ENCODE measurements around the gene CDK13.

DNA sequence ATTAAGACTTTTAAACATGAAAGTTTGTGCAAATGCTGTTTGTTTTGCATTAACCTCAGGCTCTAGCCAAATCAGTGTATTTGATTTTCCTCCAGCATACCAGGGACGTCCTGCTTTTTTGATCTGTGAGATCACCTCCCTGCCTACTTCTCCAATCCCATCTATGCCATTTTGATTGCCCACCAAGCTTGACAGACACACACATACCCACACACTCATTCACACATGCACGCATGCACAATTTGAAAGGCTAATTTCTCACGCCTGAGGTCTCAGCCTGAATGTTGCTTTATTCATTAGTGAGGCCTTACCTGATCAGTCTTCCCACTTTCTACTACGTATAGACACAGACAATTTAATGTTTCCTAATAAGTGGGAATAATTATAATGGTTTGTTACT lies 53.5 kb downstream of the CDK13 start:
- TF ChIP-seq, protein P1, sequence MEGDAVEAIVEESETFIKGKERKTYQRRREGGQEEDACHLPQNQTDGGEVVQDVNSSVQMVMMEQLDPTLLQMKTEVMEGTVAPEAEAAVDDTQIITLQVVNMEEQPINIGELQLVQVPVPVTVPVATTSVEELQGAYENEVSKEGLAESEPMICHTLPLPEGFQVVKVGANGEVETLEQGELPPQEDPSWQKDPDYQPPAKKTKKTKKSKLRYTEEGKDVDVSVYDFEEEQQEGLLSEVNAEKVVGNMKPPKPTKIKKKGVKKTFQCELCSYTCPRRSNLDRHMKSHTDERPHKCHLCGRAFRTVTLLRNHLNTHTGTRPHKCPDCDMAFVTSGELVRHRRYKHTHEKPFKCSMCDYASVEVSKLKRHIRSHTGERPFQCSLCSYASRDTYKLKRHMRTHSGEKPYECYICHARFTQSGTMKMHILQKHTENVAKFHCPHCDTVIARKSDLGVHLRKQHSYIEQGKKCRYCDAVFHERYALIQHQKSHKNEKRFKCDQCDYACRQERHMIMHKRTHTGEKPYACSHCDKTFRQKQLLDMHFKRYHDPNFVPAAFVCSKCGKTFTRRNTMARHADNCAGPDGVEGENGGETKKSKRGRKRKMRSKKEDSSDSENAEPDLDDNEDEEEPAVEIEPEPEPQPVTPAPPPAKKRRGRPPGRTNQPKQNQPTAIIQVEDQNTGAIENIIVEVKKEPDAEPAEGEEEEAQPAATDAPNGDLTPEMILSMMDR (IDR thresholded peaks at IDR 0.05), result no peak
- TF ChIP-seq POLR2AphosphoS5 (IDR thresholded peaks at IDR 0.05), result no peak
- TF ChIP-seq POLR2A (IDR thresholded peaks at IDR 0.05; ENCODE audit: low read depth), result no peak
- TF ChIP-seq EP300 (IDR thresholded peaks at IDR 0.05), result no peak
